ENCODE measurements around the gene SLIT3.

Gene SLIT3

DNA sequence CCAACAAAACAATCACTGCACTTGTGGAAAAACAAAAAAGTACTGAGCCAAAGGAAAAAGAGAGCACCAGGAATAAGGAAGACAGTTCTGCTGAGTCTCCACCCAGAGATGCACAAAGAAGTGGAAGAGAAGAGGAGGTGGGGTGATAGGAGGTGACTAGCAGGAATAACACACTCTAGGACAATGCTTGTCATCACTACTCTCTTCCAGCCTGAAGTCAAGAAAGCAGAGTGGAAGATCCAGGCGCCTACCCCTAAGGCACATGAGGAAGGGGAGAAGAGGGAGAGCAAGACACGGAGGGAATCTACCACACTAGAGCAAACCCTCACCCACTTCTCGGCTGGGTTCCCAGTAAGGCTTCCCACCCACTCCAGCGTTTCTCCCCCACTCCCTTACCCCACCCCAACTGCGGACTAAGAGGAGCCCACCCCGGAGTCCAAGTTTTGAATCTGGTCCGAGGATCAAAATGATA is 1.7 kb downstream of the SLIT3 start:
- DNase-seq (ENCODE audit: low read depth in 3 of 3) = no peak

GRCh38 chr5:169298193-169298592 is 2.7 kb downstream of the SLIT3 start:
- DNase-seq (ENCODE audit: low read depth in 3 of 3) = no peak

- DNase-seq (ENCODE audit: low read depth in 3 of 3) = no peak
Observed at GRCh38 chr5:169296419-169297143, 4.4 kb downstream of the SLIT3 start.

- DNase-seq (ENCODE audit: low read depth in 3 of 3) = no peak
Observed at GRCh38 chr5:169295306-169295705, 5.6 kb downstream of the SLIT3 start.

- DNase-seq (ENCODE audit: low read depth in 3 of 3) = no peak
Observed at GRCh38 chr5:169294621-169295020, 6.3 kb downstream of the SLIT3 start.

GRCh38 chr5:169291877-169292276 is 9.1 kb downstream of the SLIT3 start:
- no peak for DNase-seq (ENCODE audit: low read depth in 3 of 3)

- no peak for DNase-seq (ENCODE audit: low read depth in 3 of 3)
Observed at GRCh38 chr5:169290895-169291294, 10.0 kb downstream of the SLIT3 start.

DNA sequence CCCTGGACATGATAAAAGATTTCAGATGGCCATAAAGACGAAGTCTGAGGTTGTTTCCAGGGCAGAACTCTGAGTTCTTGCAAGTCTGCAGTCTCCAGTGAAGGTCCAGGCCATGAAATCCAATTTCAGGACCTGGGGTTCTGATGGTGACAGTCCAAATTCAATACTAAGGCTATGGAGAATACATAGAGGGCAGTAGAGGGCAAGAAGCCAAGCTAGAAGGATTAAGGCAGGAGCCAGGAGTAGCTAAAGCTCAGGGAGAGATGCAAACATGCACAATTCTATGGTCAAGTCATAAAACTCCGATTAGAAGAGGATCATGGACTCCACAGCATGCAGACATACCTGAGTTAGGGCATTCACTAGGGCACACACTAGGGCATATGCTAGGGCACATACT is 11.4 kb downstream of the SLIT3 start:
- DNase-seq (ENCODE audit: low read depth in 3 of 3) = no peak

DNA sequence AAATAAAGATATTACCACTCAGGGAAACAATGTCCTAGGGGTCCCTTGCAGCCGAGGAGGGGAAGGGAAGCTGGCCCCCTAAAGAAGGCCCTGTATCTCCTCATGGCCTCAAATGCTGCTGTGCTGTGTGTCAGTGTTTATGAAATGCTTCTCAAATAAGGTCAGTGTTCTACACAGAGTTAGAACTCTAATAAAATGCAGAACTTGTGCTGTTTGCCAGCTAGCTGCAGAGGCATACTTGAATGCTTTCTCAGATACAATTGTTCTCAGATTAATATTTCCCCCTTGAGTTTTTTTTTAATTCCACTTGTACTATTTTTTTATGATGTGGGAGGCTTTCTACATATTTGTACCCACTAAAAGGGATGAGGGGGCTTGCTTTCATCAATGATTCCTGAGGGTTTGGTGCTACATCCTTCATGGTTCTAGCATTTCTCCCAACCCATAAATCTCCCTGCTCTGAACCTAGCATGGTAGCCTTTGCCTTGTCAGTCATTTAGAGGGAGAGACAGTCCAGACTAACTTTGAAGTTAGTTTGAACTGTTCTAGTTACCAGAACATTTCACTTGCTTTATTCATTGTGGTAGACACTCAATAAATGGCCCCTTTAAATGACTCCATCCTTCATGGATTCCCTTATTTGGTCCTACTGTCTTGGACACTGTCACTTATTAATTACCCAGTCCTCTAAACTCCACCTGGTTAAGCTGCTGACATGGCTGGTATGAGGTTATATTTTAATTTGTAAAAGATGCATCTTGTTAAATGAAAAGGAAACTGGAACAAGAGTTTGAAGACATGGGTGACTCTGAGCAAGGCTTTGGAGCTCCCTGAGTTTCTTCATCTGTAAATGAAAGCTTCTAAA is 12.6 kb downstream of the SLIT3 start:
- DNase-seq (ENCODE audit: low read depth in 3 of 3) = no peak

DNA sequence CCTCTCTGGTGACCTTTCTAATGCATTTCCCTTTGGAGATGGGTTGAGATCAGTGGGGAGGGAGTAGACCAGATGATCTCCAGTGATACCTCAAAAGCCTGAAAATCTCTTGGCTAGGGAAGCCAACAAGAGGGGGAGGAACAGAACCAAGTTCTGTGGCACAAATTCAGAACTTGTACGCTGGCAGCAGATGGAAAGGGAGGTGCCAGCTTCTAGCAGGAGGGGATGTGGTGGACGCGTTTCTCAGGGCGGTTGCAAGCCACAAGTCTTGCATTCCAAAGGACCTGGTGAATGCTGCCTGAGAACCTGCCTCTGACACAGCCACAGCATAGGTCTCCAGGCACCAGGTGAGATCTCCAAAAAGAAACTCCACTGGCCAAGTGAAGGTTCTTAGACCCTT is 13.4 kb downstream of the SLIT3 start:
- DNase-seq (ENCODE audit: low read depth in 3 of 3) = no peak

- DNase-seq (ENCODE audit: low read depth in 3 of 3) = no peak
Observed at GRCh38 chr5:169286572-169287300, 14.2 kb downstream of the SLIT3 start.

GRCh38 chr5:169283887-169284286 is 17.1 kb downstream of the SLIT3 start:
- DNase-seq (ENCODE audit: low read depth in 3 of 3) = no peak

DNA sequence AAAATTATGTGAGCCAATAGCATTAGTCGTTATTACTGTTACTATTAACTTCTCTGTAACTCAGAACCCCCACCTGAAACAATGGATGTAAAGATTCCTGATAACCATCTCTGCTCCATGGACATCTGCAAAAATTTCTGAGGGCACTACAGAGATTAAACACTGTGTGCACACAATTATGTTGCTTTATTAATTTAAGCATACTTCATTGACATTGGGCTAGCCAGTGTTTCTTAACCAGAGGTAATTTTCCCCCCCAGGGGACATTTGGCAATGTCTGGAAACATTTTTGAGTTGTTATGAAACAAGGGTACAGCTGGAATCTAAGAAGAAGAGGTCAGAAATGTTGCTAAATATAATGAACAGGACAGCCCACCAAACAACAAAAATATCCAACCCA is 19.3 kb downstream of the SLIT3 start:
- DNase-seq (ENCODE audit: low read depth in 3 of 3) = no peak

DNA sequence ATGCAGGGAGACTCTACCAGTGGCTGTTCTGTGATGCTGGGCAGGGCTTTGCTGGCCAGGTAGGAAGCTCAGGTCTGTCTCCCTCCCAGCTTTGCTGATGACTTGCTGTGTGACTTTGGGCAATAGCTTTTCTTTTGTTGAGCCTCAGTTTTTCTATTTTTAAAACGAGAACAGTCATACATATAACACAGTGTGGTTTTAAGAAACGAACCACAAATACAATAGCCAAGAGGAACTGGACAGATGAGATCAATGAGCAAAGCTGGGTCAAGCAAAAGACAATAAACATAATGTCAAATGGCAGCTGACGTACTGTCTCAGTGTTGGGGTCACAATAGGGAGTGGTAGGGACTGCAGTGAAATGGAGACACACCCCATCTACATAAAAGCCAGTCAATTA is 20.2 kb downstream of the SLIT3 start:
- no peak for DNase-seq (ENCODE audit: low read depth in 3 of 3)

- DNase-seq (ENCODE audit: low read depth in 3 of 3) = no peak
Observed at GRCh38 chr5:169280286-169280685, 20.7 kb downstream of the SLIT3 start.

DNA sequence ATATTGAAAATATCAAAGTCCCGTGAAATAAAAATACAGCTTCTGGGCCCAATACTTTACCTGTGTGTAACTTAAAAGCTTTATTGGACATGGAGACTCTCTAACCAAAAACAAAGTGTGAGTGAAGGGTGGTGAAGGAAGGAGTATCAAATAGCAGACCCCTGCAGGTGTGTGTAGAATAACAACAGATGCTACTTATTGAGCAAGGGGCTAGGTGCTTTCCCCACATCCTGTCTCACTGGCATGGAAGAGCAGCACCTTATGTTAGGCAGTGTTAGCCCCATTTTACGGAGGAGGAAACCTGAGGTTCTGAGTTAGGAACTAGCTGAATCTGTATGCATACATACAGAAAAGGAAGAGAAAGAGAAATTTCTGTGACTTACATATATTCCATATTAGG is 21.8 kb downstream of the SLIT3 start:
- no peak for DNase-seq (ENCODE audit: low read depth in 3 of 3)

DNA sequence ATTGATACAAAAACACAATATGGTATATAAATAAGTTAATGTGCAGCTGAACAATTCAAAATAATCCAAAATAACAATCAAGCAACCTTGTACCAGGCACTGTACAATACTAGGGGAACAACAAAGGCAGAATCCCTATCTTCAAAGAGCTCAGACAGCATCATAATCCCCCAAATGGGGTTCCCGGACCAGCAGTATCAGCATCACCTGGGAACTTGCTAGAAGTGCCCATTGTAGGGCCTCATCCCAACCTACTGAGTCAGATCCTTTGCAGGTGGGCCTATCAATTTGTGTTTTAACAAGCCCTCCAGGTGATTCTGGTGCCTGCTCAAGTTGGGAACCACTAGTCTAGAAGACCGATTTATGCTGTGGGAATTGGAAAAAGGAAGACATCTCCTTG is 27.1 kb downstream of the SLIT3 start:
- DNase-seq (ENCODE audit: low read depth in 3 of 3) = no peak

GRCh38 chr5:169273451-169273850 is 27.5 kb downstream of the SLIT3 start:
- DNase-seq (ENCODE audit: low read depth in 3 of 3) = no peak

- DNase-seq (ENCODE audit: low read depth in 3 of 3) = no peak
Observed at GRCh38 chr5:169272731-169273427, 28.1 kb downstream of the SLIT3 start.

GRCh38 chr5:169272111-169272510 is 28.8 kb downstream of the SLIT3 start:
- no peak for DNase-seq (ENCODE audit: low read depth in 3 of 3)

DNA sequence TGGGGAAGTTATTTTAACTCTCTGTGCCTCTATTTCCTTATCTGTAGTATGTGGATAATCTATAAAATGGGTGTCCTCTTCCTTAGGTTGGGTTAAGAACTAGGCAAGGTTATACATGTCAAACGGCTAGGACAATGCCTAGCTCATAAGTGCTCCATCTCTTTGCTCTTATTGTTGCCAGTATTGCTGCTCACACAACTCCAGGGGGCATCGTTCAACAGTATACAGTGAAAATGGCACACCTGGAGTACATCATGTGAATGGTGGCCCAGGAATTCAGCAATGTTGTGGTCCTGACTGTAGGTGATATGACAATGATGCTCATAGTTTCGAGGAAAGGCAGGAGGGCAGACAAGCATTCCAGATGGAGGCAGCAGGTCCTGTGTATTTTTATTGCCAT is 30.1 kb downstream of the SLIT3 start:
- no peak for DNase-seq (ENCODE audit: low read depth in 3 of 3)

- no peak for DNase-seq (ENCODE audit: low read depth in 3 of 3)
Observed at GRCh38 chr5:169268019-169268418, 32.9 kb downstream of the SLIT3 start.

Data from stimulated activated CD4-positive, alpha-beta T cell treated with anti-CD3 and anti-CD28 coated beads, TNF-alpha, amount 100 ng/mL, for 4 hours (primary cell).